Esophagus squamous epithelium (tissue), 4 donors: ENCODE results near the gene CNTNAP2.
"Not testable (repeated sequence)": the region's sequence is repeated elsewhere in the genome, so short reads cannot be mapped to it uniquely, and the experiment has no call there.

Experiments used
- POLR2A ChIP-seq, 4 donors: fragments of 450-650 bp; IDR thresholded peaks; one replicate each; pipeline ENCODE4 v1.6.1; 2017; ENCODE audit warnings: antibody characterized with exemption in 4 of 4, mild to moderate bottlenecking in 4 of 4, moderate library complexity in 3 of 4
- TF ChIP-seq, protein P1 (sequence below), 6 experiments: fragments of 450-650 bp in 4 of 6; fragments of 200-600 bp in 2 of 6; sonication (generic) in 2 of 6; IDR thresholded peaks; one replicate each; pipeline ENCODE4 v1.5.1; 2016 to 2019; ENCODE audit warnings: antibody characterized with exemption in 6 of 6, mild to moderate bottlenecking in 4 of 6, moderate library complexity in 4 of 6

DNA sequence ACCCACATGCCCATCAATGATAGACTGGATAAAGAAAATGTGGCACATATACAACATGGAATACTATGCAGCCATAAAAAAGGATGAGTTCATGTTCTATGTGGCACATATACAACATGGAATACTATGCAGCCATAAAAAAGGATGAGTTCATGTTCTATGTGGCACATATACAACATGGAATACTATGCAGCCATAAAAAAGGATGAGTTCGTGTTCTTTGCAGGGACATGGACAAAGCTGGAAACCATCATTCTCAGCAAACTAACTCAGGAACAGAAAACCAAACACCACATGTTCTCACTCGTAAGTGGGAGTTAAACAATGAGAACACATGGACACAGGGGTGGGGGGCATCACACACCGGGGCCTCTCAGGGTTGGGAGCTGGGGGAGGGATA is 2314.1 kb downstream of the CNTNAP2 start:
- TF ChIP-seq, protein P1, sequence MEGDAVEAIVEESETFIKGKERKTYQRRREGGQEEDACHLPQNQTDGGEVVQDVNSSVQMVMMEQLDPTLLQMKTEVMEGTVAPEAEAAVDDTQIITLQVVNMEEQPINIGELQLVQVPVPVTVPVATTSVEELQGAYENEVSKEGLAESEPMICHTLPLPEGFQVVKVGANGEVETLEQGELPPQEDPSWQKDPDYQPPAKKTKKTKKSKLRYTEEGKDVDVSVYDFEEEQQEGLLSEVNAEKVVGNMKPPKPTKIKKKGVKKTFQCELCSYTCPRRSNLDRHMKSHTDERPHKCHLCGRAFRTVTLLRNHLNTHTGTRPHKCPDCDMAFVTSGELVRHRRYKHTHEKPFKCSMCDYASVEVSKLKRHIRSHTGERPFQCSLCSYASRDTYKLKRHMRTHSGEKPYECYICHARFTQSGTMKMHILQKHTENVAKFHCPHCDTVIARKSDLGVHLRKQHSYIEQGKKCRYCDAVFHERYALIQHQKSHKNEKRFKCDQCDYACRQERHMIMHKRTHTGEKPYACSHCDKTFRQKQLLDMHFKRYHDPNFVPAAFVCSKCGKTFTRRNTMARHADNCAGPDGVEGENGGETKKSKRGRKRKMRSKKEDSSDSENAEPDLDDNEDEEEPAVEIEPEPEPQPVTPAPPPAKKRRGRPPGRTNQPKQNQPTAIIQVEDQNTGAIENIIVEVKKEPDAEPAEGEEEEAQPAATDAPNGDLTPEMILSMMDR (IDR thresholded peaks at IDR 0.05): not testable (repeated sequence)
- TF ChIP-seq POLR2A (IDR thresholded peaks at IDR 0.05): not testable (repeated sequence)
